ENCODE measurements around the gene GPRIN3. TPM values are rescaled to one million over a fixed set of nuclear protein-coding genes. Genes with fewer than 3 reads are reported as not detected.
A peak's percentile ranks its signal among the peaks of the same experiment; 100 is the strongest.

The GPRIN3 gene
- total and polyA plus RNA-seq, 2 of the 13 experiments (the other 11 are each of a cell fraction or from before 2014, with no cell fraction given): not detected

- intact Hi-C loops (cut with micrococcal nuclease; ENCODE audit: unreplicated experiment): no loop called here
- Histone ChIP-seq H3K9ac (ENCODE audit: insufficient read depth, low read depth, low read length) (no peak overlapping the region), H2AFZ (ENCODE audit: low read length) (peak overlapping the region; percentile 46), H3K27me3 (ENCODE audit: control insufficient read depth in 1 of 2, insufficient read depth in 2 of 2, low read length in 2 of 2) (peaks cover 0 to 14% of the 10 kb centered on the region in 2 experiments; a peak in 3 of 5 replicates), H3K79me2 (ENCODE audit: insufficient read depth, low read length) (no peaks in the 10 kb centered on the region), H3K36me3 (replicated peaks in 1 of 2; ENCODE audit: control insufficient read depth in 1 of 2, insufficient read depth in 2 of 2, low read length in 2 of 2) (no peaks in the 10 kb centered on the region), H3K27ac (ENCODE audit: extremely low read length, insufficient read depth, low read length) (no peak overlapping the region), H3K4me2 (ENCODE audit: low read depth, low read length) (peak overlapping the region; percentile 37; the same call in 1 of the 2 replicates), H3K4me3 (replicated peaks in 1 of 3; ENCODE audit: insufficient read depth in 1 of 3, low read depth in 2 of 3, low read length in 3 of 3) (peak overlapping the region in 1 of 3 experiments; percentile 2; a peak in 1 of 6 replicates), H4K20me1 (ENCODE audit: insufficient read depth, low read length) (no peaks in the 10 kb centered on the region), H3K4me1 (ENCODE audit: insufficient read depth, low read length) (no peaks in the 10 kb centered on the region), H3K9me3 (ENCODE audit: low read length) (no peaks in the 10 kb centered on the region)
- ATAC-seq (peak; percentile 68), FAIRE-seq (no peak), DNase-seq (ENCODE audit: low spot score) (no peak)
- 0% methylated on average over 1 of the region's 2 CpGs for WGBS (ENCODE audit: low lambda C conversion rate)
- in situ Hi-C loops (cut with HindIII; ENCODE audit: extremely low pct_ligation_motif_present, low pct_unique_long_range_greater_than_20kb): loop anchor here (25.0 kb wide), 1 partner anchor 663 kb away; no protein-coding TSS in a partner anchor
- CTCF ChIA-PET (ENCODE audit: low intra/inter-chr PET ratio, low total read pairs): no interaction called here
- TF ChIP-seq ZNF75D (CRISPR knock-in tag; IDR thresholded peaks at IDR 0.05; ENCODE audit: borderline replicate concordance) (no peak), HMG20B (CRISPR knock-in tag; conservative IDR thresholded peaks at IDR 0.05) (no peak), ZBTB4 (CRISPR knock-in tag; IDR thresholded peaks at IDR 0.05; ENCODE audit: borderline replicate concordance) (no peak)
- POLR2A ChIA-PET: no interaction called here
- BruUV-seq (replicated peaks): no TSS peak
Measured at GRCh38 chr4:89249313-89249712, 58.3 kb downstream of the GPRIN3 start.

- Histone ChIP-seq H4K20me1 (ENCODE audit: insufficient read depth, low read length) (no peaks in the 10 kb centered on the region), H3K27me3 (ENCODE audit: control insufficient read depth in 1 of 2, insufficient read depth in 2 of 2, low read length in 2 of 2) (peaks cover 0 to 14% of the 10 kb centered on the region in 2 experiments; a peak in 3 of 5 replicates), H3K36me3 (replicated peaks in 1 of 2; ENCODE audit: control insufficient read depth in 1 of 2, insufficient read depth in 2 of 2, low read length in 2 of 2) (no peaks in the 10 kb centered on the region), H3K9me3 (ENCODE audit: low read length) (no peaks in the 10 kb centered on the region), H3K4me1 (ENCODE audit: insufficient read depth, low read length) (no peaks in the 10 kb centered on the region), H3K27ac (ENCODE audit: extremely low read length, insufficient read depth, low read length) (no peak overlapping the region), H3K79me2 (ENCODE audit: insufficient read depth, low read length) (no peaks in the 10 kb centered on the region), H2AFZ (ENCODE audit: low read length) (peak overlapping the region; percentile 46), H3K4me3 (replicated peaks in 1 of 3; ENCODE audit: insufficient read depth in 1 of 3, low read depth in 2 of 3, low read length in 3 of 3) (peak overlapping the region in 1 of 3 experiments; percentile 2; a peak in 1 of 6 replicates), H3K4me2 (ENCODE audit: low read depth, low read length) (peak overlapping the region; percentile 37), H3K9ac (ENCODE audit: insufficient read depth, low read depth, low read length) (no peak overlapping the region)
- no peak for DNase-seq (ENCODE audit: low spot score)
- ChIA-PET CTCF (ENCODE audit: low intra/inter-chr PET ratio, low total read pairs) (no interaction called here), POLR2A (no interaction called here)
- ATAC-seq: peak; percentile 65
- intact Hi-C loops (cut with micrococcal nuclease; ENCODE audit: unreplicated experiment): no loop called here
- in situ Hi-C loops (cut with HindIII; ENCODE audit: extremely low pct_ligation_motif_present, low pct_unique_long_range_greater_than_20kb): loop anchor here (25.0 kb wide), 1 partner anchor 663 kb away; no protein-coding TSS in a partner anchor
- FAIRE-seq: no peak
- TF ChIP-seq TRAFD1 (CRISPR knock-in tag; IDR thresholded peaks at IDR 0.05; ENCODE audit: borderline replicate concordance): no peak
- WGBS (ENCODE audit: low lambda C conversion rate): 0% methylated on average over 5 of the region's 11 CpGs
- no TSS peak for BruUV-seq (replicated peaks)
Measured at GRCh38 chr4:89248879-89249281, 58.7 kb downstream of the GPRIN3 start.

Measured in HepG2 (cell line).